K562 (cell line): ENCODE measurements around the gene SIGMAR1. TPM values are rescaled to one million over a fixed set of nuclear protein-coding genes. Genes with fewer than 3 reads are reported as not detected.

Experiments used
- ATAC-seq: fragments of 200-7000 bp; cut with Tn5 transposase; 3 replicates; pipeline ENCODE4 v1.9.1; 2020; ENCODE audit warnings: moderate library complexity
- BruUV-seq: library from RNA; stranded (reverse); fragments of 400-500 nt; replicated peaks from 2 replicates; lab custom pipeline; 2021; lab: Mats Ljungman, UMichigan
- CTCF ChIA-PET: fragments of 300-600 bp; formaldehyde crosslinking; extraction: SDS; loops from one replicate; lab custom pipeline; 2021; ENCODE audit warnings: low intra/inter-chr PET ratio; lab: Yijun Ruan, JAX
- POLR2A ChIA-PET: fragments of 300-600, 350-650 bp; sonication (Branson Sonifier 250); formaldehyde crosslinking; extraction: SDS; loops from one replicate; lab custom pipeline; 2021; ENCODE audit warnings: antibody characterized with exemption, inconsistent platforms; lab: Yijun Ruan, JAX
- DNase-seq, 4 experiments: peaks; one replicate each; pipeline versions ENCODE4 v3.0.0 to v3.0.0-alpha.2; 2011 to 2018; ENCODE audit warnings: low spot score in 3 of 4, mixed read lengths in 3 of 4; ENCODE audit errors: extremely low read depth in 1 of 4
- FAIRE-seq: peaks from 2 replicates; lab custom pipeline; 2011; peaks lifted over from hg19 to GRCh38; lab: Jason Lieb, UNC
- H2AFZ ChIP-seq: 2 replicates; pipeline ENCODE4 v1.6.0; 2011; ENCODE audit warnings: low read depth, low read length, control low read depth, inconsistent platforms
- H3K27ac ChIP-seq: fragments of 200-600 bp; 3 replicates; pipeline ENCODE4 v1.8.0; 2011; ENCODE audit warnings: low read depth, mild to moderate bottlenecking, control low read depth, inconsistent platforms, low read length, moderate library complexity, mixed read lengths; ENCODE audit errors: extremely low read depth
- H3K27me3 ChIP-seq, 2 experiments: fragments of 300-600 bp in 1 of 2; 2 replicates in 1 of 2; 3 replicates in 1 of 2; pipeline versions ENCODE4 v1.6.0 to v1.8.0; 2011; ENCODE audit warnings: inconsistent platforms in 2 of 2, low read length in 2 of 2, mild to moderate bottlenecking in 1 of 2, mixed read lengths in 1 of 2, moderate library complexity in 1 of 2; ENCODE audit not compliant: control insufficient read depth in 2 of 2, insufficient read depth in 2 of 2
- H3K36me3 ChIP-seq: fragments of 300-600 bp; 3 replicates; pipeline ENCODE4 v1.8.0; 2011; ENCODE audit warnings: mild to moderate bottlenecking, low read length, inconsistent platforms; ENCODE audit not compliant: control insufficient read depth, insufficient read depth
- H3K4me1 ChIP-seq, 2 experiments: fragments of 200-600 bp in 1 of 2; replicated peaks in 1 of 2; 2 replicates in 1 of 2; 3 replicates in 1 of 2; pipeline versions ENCODE4 v1.5.1 to v1.8.0; 2011; ENCODE audit warnings: inconsistent platforms in 2 of 2, low read length in 2 of 2, mild to moderate bottlenecking in 1 of 2, mixed read lengths in 1 of 2, moderate library complexity in 1 of 2; ENCODE audit not compliant: control insufficient read depth in 2 of 2, insufficient read depth in 2 of 2
- H3K4me2 ChIP-seq: 2 replicates; pipeline ENCODE4 v1.6.1; 2011; ENCODE audit warnings: low read length, control low read depth, inconsistent platforms, mixed read lengths; ENCODE audit not compliant: insufficient read depth
- H3K4me3 ChIP-seq: fragments of 200-600 bp; sonication (generic), shearing (Covaris generic); 2 replicates; pipeline ENCODE4 v1.5.1; 2016; ENCODE audit warnings: control low read depth, inconsistent platforms
- H3K79me2 ChIP-seq: fragments of 200-600 bp; 3 replicates; pipeline ENCODE4 v1.8.0; 2011; ENCODE audit warnings: low read length, inconsistent platforms; ENCODE audit not compliant: control insufficient read depth, insufficient read depth
- H3K9ac ChIP-seq, 2 experiments: 2 replicates each; pipeline versions ENCODE4 v1.6.0 to v1.6.1; 2011; ENCODE audit warnings: low read depth in 2 of 2, low read length in 2 of 2, control low read depth in 1 of 2, inconsistent platforms in 1 of 2, mild to moderate bottlenecking in 1 of 2, mixed read lengths in 1 of 2; ENCODE audit not compliant: insufficient read depth in 1 of 2
- H3K9me1 ChIP-seq: one replicate; pipeline ENCODE4 v1.6.0; 2011; ENCODE audit warnings: inconsistent platforms, mild to moderate bottlenecking, low read length, moderate library complexity; ENCODE audit not compliant: control insufficient read depth, insufficient read depth
- H3K9me3 ChIP-seq: replicated peaks from 2 replicates; pipeline ENCODE4 v1.5.1; 2011; ENCODE audit warnings: low read depth, low read length, inconsistent platforms; ENCODE audit not compliant: control insufficient read depth, insufficient read depth
- H4K20me1 ChIP-seq: replicated peaks from 2 replicates; pipeline ENCODE4 v1.6.1; 2011; ENCODE audit warnings: low read length, inconsistent platforms, mixed read lengths; ENCODE audit not compliant: control insufficient read depth, insufficient read depth
- BCOR ChIP-seq: fragments of 450-650 bp; IDR thresholded peaks from 2 replicates; pipeline ENCODE4 v1.6.1; 2016
- KDM1A ChIP-seq, 2 experiments: fragments of 450-650 bp; IDR thresholded peaks; 2 replicates each; pipeline ENCODE4 v1.6.1; 2016; ENCODE audit warnings: mild to moderate bottlenecking in 2 of 2
- STAT6 ChIP-seq: sonication (generic); formaldehyde crosslinking; IDR thresholded peaks from 2 replicates; pipeline ENCODE4 v1.8.1; 2023; ENCODE audit warnings: mild to moderate bottlenecking, missing genetic modification reagents
- WGBS: fragments of 100-300 bp; shearing (Covaris generic); methylation state at CpG from one replicate; pipeline ENCODE4 v1.1.6; 2016; ENCODE audit warnings: low coverage, mixed read lengths; ENCODE audit not compliant: insufficient coverage; ENCODE audit errors: missing lambda C conversion rate; 5-methylcytosine and 5-hydroxymethylcytosine counted together
- in situ Hi-C: fragments of 300-500 bp; cut with MboI; formaldehyde crosslinking; loops from 4 replicates; pipeline ENCODE4 v1.15.0; 2018; ENCODE audit warnings: inconsistent platforms, mixed read lengths
- intact Hi-C: fragments of 100-400 bp; cut with micrococcal nuclease; formaldehyde crosslinking; loops from 2 replicates; pipeline ENCODE4 v1.14.2; 2022
- polyA plus RNA-seq, 8 experiments: library from polyadenylated mRNA; depleted of rRNA in 4 of 8; stranded (reverse) in 5 of 8; unstranded in 3 of 8; fragments of >200 nt; fragmentation: Nextera tagmentation in 2 of 8; fragmentation: Illumina TruSeq in 1 of 8; extraction: Ambion mirVana in 2 of 8; extraction: Trizol in 1 of 8; gene quantifications; 2 replicates each; pipeline versions ENCODE4 v1.2.1 to v1.2.3, GENCODE V29; 2011 to 2014; ENCODE audit warnings: inconsistent platforms in 1 of 8, missing spikeins in 1 of 8
- total RNA-seq, 7 experiments: library from RNA; depleted of rRNA in 6 of 7; stranded (reverse); fragments of >200 nt in 6 of 7; fragmentation: Illumina TruSeq in 2 of 7; extraction: Trizol in 2 of 7; gene quantifications; 2 replicates each; pipeline versions ENCODE4 v1.2.1 to v1.2.3, GENCODE V29; 2011 to 2021; ENCODE audit warnings: low replicate concordance in 1 of 7

SIGMAR1 gene
- total and polyA plus RNA-seq, 9 of the 15 experiments (the other 6 are each of a cell fraction or from before 2014, with no cell fraction given), result 6.9 to 80.0 (median 35.2) TPM

GRCh38 chr9:34625186-34625486 is 12.5 kb downstream of the SIGMAR1 start:
- peaks cover 14 to 48% of the 10 kb centered on the region in 2 experiments; a peak in 4 of 5 replicates for H3K27me3 ChIP-seq
- H3K79me2 ChIP-seq, result no peaks in the 10 kb centered on the region
- H3K9ac ChIP-seq, result no peak overlapping the region
- intact Hi-C loops (no loop called here), in situ Hi-C loops (no loop called here)
- BruUV-seq, result no TSS peak
- H3K9me1 ChIP-seq, result no peaks in the 10 kb centered on the region
- TF ChIP-seq KDM1A (IDR thresholded peaks at IDR 0.05) (0 out of 4 replicates have a peak, but pooled peaks of 1 of the 2 experiments have one; percentile 21), BCOR (0 out of 2 replicates have a peak, but pooled peaks have one; percentile 26), STAT6 (CRISPR knock-in tag) (no peak)
- H3K4me3 ChIP-seq, result no peak overlapping the region
- no peaks in the 10 kb centered on the region for H3K36me3 ChIP-seq
- H4K20me1 ChIP-seq, result no peaks in the 10 kb centered on the region
- H3K4me2 ChIP-seq, result no peak overlapping the region
- no peak overlapping the region for H3K27ac ChIP-seq
- 0% methylated on average over 3 of the region's 3 CpGs for WGBS
- ATAC-seq (no peak), FAIRE-seq (no peak), DNase-seq (no peak)
- ChIA-PET POLR2A (interaction anchor here (0.6 kb wide), 1 partner anchor 23 kb away, joined by 3 read pairs; no protein-coding TSS in a partner anchor), CTCF (no interaction called here)
- H2AFZ ChIP-seq, result no peak overlapping the region
- H3K9me3 ChIP-seq, result no peaks in the 10 kb centered on the region
- peaks cover 2 to 26% of the 10 kb centered on the region in 2 experiments; a peak in 3 of 5 replicates for H3K4me1 ChIP-seq
